ENCODE results near the gene VWA5A. TPM values are rescaled to one million over a fixed set of nuclear protein-coding genes. Genes with fewer than 3 reads are reported as not detected.

VWA5A gene, protein sequence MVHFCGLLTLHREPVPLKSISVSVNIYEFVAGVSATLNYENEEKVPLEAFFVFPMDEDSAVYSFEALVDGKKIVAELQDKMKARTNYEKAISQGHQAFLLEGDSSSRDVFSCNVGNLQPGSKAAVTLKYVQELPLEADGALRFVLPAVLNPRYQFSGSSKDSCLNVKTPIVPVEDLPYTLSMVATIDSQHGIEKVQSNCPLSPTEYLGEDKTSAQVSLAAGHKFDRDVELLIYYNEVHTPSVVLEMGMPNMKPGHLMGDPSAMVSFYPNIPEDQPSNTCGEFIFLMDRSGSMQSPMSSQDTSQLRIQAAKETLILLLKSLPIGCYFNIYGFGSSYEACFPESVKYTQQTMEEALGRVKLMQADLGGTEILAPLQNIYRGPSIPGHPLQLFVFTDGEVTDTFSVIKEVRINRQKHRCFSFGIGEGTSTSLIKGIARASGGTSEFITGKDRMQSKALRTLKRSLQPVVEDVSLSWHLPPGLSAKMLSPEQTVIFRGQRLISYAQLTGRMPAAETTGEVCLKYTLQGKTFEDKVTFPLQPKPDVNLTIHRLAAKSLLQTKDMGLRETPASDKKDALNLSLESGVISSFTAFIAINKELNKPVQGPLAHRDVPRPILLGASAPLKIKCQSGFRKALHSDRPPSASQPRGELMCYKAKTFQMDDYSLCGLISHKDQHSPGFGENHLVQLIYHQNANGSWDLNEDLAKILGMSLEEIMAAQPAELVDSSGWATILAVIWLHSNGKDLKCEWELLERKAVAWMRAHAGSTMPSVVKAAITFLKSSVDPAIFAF
- total RNA-seq = 37.9 TPM
- long read RNA-seq, full-length matches to known transcripts = 77 of 118 reads
- long read RNA-seq, partial matches to known transcripts = 31 of 118 reads
- long read RNA-seq, other reads (novel, unspliced or antisense) = 10 of 118 reads

- Histone ChIP-seq H3K4me1 (peaks cover 14% of the 10 kb centered on the region), H3K9me3 (no peaks in the 10 kb centered on the region), H3K4me3 (peak within 1 kb of the TSS; percentile 66), H3K36me3 (peaks cover 29% of the 10 kb centered on the region), H3K27ac (peak within 1 kb of the TSS; percentile 73), H3K27me3 (ENCODE audit: low read depth) (no peaks in the 10 kb centered on the region)
- peak; percentile 96 to 99 for ATAC-seq
- intact Hi-C loops (cut with DNase I) = no loop called here
- peak; percentile 80 for DNase-seq
- TF ChIP-seq CTCF (IDR thresholded peaks at IDR 0.05) = no peak
These were observed at the start of gene VWA5A for GRCh38 chr11:124114942-124115781. VWA5A (plus strand) TSS chr11:124115450; CDS start chr11:124117512, 2,062 bp downstream.

DNA sequence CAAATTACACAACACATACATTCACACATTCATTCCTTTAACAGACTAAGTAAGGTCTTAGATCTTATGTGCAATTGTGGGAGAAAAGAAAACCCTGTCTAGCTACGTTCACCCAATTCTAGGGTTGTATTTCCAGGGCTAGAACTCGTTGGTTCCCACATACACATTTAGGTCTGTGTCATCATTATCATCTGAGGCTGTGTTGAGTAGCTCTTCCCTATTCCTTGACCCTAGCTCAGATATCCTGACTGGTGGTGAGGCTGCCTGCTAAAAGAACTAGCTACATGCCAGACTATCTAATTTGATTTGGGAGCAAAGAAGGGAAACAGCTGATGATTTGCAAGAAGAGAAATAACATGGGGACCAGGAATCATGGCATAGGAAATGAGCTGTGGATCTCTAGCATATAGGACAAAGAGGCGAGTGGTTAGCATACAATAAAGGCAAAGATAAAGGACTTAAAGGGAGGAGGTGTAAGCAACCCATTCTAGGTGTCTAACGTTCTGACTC lies 46.6 kb upstream of the VWA5A start:
- Histone ChIP-seq H3K9me3 (no peaks in the 10 kb centered on the region), H3K27me3 (ENCODE audit: low read depth) (peaks cover 4% of the 10 kb centered on the region), H3K27ac (no peak overlapping the region), H3K4me1 (peaks cover 9% of the 10 kb centered on the region), H3K4me3 (no peak overlapping the region), H3K36me3 (no peaks in the 10 kb centered on the region)
- DNase-seq (no peak), ATAC-seq (no peak)
- intact Hi-C loops (cut with DNase I) = no loop called here
- TF ChIP-seq CTCF (IDR thresholded peaks at IDR 0.05) = no peak

DNA sequence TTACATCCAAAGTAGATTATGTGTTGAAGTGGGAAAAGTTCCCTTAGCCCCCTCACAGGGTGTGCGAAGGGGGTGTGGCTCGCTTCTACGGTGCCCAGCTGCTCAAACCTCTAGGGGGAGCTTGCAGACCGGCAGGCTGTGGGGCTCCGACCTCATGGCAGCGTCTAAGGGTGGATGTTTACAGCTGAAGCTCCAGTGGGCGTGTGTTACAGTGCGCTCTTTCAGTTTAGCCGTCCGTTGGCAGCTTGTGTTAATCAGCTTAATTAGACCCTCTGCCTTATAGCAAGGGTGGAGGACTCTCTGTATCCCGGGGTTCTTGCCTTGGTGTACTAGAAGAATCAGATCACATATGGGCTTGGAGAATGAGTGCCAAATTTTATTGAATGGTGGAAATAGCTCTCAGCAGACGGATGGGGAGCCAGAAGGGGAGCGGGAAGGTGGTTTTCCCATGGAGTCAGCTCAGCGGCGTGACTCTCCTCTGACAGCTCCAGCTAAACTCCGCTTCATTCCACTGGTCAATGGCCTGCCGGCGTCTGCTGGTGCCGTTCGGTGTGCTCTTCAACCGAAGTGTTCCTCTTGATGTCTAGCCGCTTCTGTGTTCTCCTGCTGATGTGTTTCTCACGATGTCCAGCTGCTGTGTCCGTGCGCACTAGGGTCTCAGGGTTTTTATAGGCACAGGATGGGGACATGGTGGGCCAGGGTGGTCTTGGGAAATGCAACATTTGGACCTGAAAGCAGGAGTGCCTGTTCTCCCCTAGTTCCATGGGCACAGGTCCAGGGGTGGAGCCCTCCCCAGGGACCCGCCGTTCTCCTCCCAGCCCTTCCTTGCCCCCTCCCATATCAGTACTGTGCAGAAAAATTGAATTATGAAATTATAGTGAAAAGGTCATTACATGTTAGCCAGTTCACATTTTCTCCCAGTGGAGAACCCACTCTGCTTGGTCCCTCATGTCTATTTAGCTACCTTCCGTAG lies 45.5 kb upstream of the VWA5A start:
- no peaks in the 10 kb centered on the region for H3K9me3 ChIP-seq
- peak; percentile 66 for DNase-seq
- ATAC-seq = peak; percentile 87 to 88
- no peak for TF ChIP-seq CTCF (IDR thresholded peaks at IDR 0.05)
- peak overlapping the region; percentile 22 for H3K4me3 ChIP-seq
- peaks cover 9% of the 10 kb centered on the region for H3K4me1 ChIP-seq
- no peaks in the 10 kb centered on the region for H3K36me3 ChIP-seq
- intact Hi-C loops (cut with DNase I) = loop anchor here (10.0 kb wide), 1 partner anchor 125 kb away; no protein-coding TSS in a partner anchor
- no peak overlapping the region for H3K27ac ChIP-seq
- H3K27me3 ChIP-seq (ENCODE audit: low read depth) = peaks cover 4% of the 10 kb centered on the region

DNA sequence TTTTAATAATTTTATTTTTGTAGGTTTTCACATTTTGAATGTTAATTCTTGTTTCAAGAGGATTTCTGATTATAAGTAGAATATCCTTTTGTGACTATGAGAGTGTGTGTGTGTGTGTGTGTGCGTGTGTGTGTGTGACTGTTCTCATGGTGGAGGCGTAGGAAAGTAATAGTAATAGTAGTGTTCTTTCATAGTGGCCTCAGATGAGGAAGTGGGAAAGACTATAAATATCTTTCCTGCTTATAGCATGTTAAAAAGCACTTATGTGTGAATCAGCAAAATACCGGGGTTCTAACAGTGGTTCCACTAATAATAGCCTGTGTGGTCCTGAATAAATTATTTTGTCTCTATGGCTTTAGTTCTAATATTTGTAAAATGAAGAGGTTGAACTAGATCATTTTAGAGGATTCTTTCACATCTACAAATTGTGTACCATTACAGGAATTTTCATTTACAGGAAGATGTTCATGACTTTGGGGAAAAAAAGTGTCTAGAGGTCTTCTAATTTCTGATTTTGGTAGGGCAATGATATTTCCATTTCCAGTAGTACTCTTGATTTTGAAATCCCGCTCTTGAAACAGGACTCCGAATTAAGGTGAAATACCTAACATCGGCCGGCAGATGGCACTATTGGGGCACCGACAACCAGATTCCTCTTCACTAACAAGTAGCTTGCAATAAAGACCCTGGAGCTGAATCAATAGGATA lies 44.2 kb upstream of the VWA5A start:
- Histone ChIP-seq H3K36me3 (no peaks in the 10 kb centered on the region), H3K4me1 (peaks cover 17% of the 10 kb centered on the region), H3K27ac (no peak overlapping the region), H3K4me3 (no peak overlapping the region), H3K27me3 (ENCODE audit: low read depth) (peaks cover 12% of the 10 kb centered on the region), H3K9me3 (no peaks in the 10 kb centered on the region)
- intact Hi-C loops (cut with DNase I) = loop anchor here (10.0 kb wide), 1 partner anchor 124 kb away; no protein-coding TSS in a partner anchor
- peak; percentile 57 for DNase-seq
- ATAC-seq = peak; percentile 67 to 68
- TF ChIP-seq CTCF (IDR thresholded peaks at IDR 0.05) = peak; percentile 70
